Measurements from ENCODE around the gene SP100.

- no peak for TF ChIP-seq POLR2AphosphoS5 (IDR thresholded peaks at IDR 0.05; ENCODE audit: low read depth, low read length)
- no peak for TF ChIP-seq FOXP2 (optimal IDR thresholded peaks at IDR 0.05; ENCODE audit: borderline replicate concordance, extremely low read depth, extremely low read length, insufficient read depth)
- TF ChIP-seq REST (IDR thresholded peaks at IDR 0.05; ENCODE audit: insufficient read depth in 1 of 2, low read depth in 2 of 2, low read length in 2 of 2): no peak
- no peak for TF ChIP-seq TAF1 (IDR thresholded peaks at IDR 0.05; ENCODE audit: borderline replicate concordance, insufficient read depth, low read length)
Measured at GRCh38 chr2:230418341-230419016, 2.5 kb downstream of the SP100 start.
